IMR-90 (cell line): ENCODE measurements around the gene PXN. TPM values are rescaled to one million over a fixed set of nuclear protein-coding genes. Genes with fewer than 3 reads are reported as not detected.

ENCODE experiments used
- ATAC-seq: fragments of 200-7000 bp; cut with Tn5 transposase; 2 replicates; pipeline ENCODE4 v1.9.1; 2020; ENCODE audit warnings: low read depth, mild to moderate bottlenecking, moderate library complexity
- BruUV-seq: library from RNA; stranded (reverse); fragments of 400-500 nt; replicated peaks from 2 replicates; lab custom pipeline; 2021; lab: Mats Ljungman, UMichigan
- CTCF ChIA-PET: fragments of 300-600 bp; formaldehyde crosslinking; extraction: SDS; loops from one replicate; lab custom pipeline; 2021; ENCODE audit warnings: antibody characterized with exemption; lab: Yijun Ruan, JAX
- POLR2A ChIA-PET: fragments of 300-600 bp; sonication (Branson Sonifier 250); formaldehyde crosslinking; loops from one replicate; lab custom pipeline; 2022; ENCODE audit warnings: antibody characterized with exemption; ENCODE audit not compliant: unreplicated experiment; lab: Charles Lee
- DNase-seq: peaks from one replicate; pipeline ENCODE4 v3.0.0; 2013
- H2AFZ ChIP-seq: replicated peaks from 2 replicates; pipeline ENCODE3; 2013; ENCODE audit warnings: low read length, mild to moderate bottlenecking; ENCODE audit not compliant: poor library complexity
- H2AK5ac ChIP-seq: 2 replicates; pipeline ENCODE4 v1.6.1; 2013; ENCODE audit warnings: low read depth, low read length, inconsistent platforms
- H2AK9ac ChIP-seq: replicated peaks from 2 replicates; pipeline ENCODE3; 2013; ENCODE audit warnings: mild to moderate bottlenecking, low read depth, low read length, moderate library complexity; ENCODE audit not compliant: poor library complexity
- H2BK120ac ChIP-seq: 2 replicates; pipeline ENCODE4 v1.6.1; 2013; ENCODE audit warnings: low read depth, low read length, inconsistent platforms
- H2BK15ac ChIP-seq: 3 replicates; pipeline ENCODE4 v1.6.1; 2013; ENCODE audit warnings: low read depth, low read length, inconsistent platforms
- H2BK20ac ChIP-seq: 2 replicates; pipeline ENCODE4 v1.6.1; 2013; ENCODE audit warnings: low read depth, mild to moderate bottlenecking, inconsistent platforms, low read length, moderate library complexity
- H2BK5ac ChIP-seq: 2 replicates; pipeline ENCODE4 v1.6.1; 2013; ENCODE audit warnings: mild to moderate bottlenecking, low read depth, low read length, inconsistent platforms; ENCODE audit not compliant: poor library complexity, severe bottlenecking
- H3K14ac ChIP-seq: replicated peaks from 2 replicates; pipeline ENCODE4 v1.6.1; 2013; ENCODE audit warnings: low read depth, low read length, inconsistent platforms
- H3K18ac ChIP-seq: 2 replicates; pipeline ENCODE4 v1.6.1; 2013; ENCODE audit warnings: low read depth, low read length, control low read depth
- H3K23ac ChIP-seq: 2 replicates; pipeline ENCODE4 v1.6.1; 2013; ENCODE audit warnings: low read depth, low read length, inconsistent platforms
- H3K27ac ChIP-seq: 2 replicates; pipeline ENCODE4 v1.5.1; 2013; ENCODE audit warnings: mild to moderate bottlenecking, control low read depth, low read length; ENCODE audit not compliant: insufficient read depth
- H3K27me3 ChIP-seq: 2 replicates; pipeline ENCODE4 v1.6.1; 2013; ENCODE audit warnings: low read length; ENCODE audit not compliant: control insufficient read depth, insufficient read depth
- H3K36me3 ChIP-seq: 2 replicates; pipeline ENCODE4 v1.6.1; 2013; ENCODE audit warnings: low read length, mixed read lengths; ENCODE audit not compliant: control insufficient read depth, insufficient read depth
- H3K4ac ChIP-seq: 2 replicates; pipeline ENCODE4 v1.6.1; 2013; ENCODE audit warnings: low read depth, low read length, inconsistent platforms
- H3K4me1 ChIP-seq: 2 replicates; pipeline ENCODE4 v1.6.1; 2013; ENCODE audit warnings: low read length, mixed read lengths; ENCODE audit not compliant: control insufficient read depth, insufficient read depth
- H3K4me2 ChIP-seq: 2 replicates; pipeline ENCODE4 v1.6.1; 2013; ENCODE audit warnings: low read depth, mild to moderate bottlenecking, control low read depth, low read length, moderate library complexity
- H3K4me3 ChIP-seq: 2 replicates; pipeline ENCODE4 v1.5.1; 2013; ENCODE audit warnings: low read depth, mild to moderate bottlenecking, control low read depth, low read length, moderate library complexity; ENCODE audit not compliant: insufficient read depth
- H3K56ac ChIP-seq: 2 replicates; pipeline ENCODE4 v1.6.1; 2013; ENCODE audit warnings: low read length, inconsistent platforms; ENCODE audit not compliant: insufficient read depth; ENCODE audit errors: extremely low read depth
- H3K79me1 ChIP-seq, 2 experiments: 2 replicates each; pipeline ENCODE4 v1.6.1; 2013; ENCODE audit warnings: low read length in 2 of 2, inconsistent platforms in 1 of 2, low read depth in 1 of 2
- H3K9ac ChIP-seq: 2 replicates; pipeline ENCODE4 v1.6.1; 2013; ENCODE audit warnings: low read depth, low read length, control low read depth
- H3K9me1 ChIP-seq: 2 replicates; pipeline ENCODE4 v1.6.1; 2013; ENCODE audit warnings: low read length, inconsistent platforms; ENCODE audit not compliant: insufficient read depth
- H3K9me3 ChIP-seq: 2 replicates; pipeline ENCODE4 v1.6.1; 2013; ENCODE audit warnings: low read length; ENCODE audit not compliant: control insufficient read depth, insufficient read depth
- H4K20me1 ChIP-seq: 2 replicates; pipeline ENCODE4 v1.6.1; 2013; ENCODE audit warnings: low read length, inconsistent platforms; ENCODE audit not compliant: insufficient read depth
- H4K5ac ChIP-seq: 2 replicates; pipeline ENCODE4 v1.6.1; 2013; ENCODE audit warnings: mild to moderate bottlenecking, low read depth, low read length, control low read depth
- H4K8ac ChIP-seq, 2 experiments: 2 replicates each; pipeline ENCODE4 v1.6.1; 2013; ENCODE audit warnings: low read depth in 2 of 2, low read length in 2 of 2, control low read depth in 1 of 2, inconsistent platforms in 1 of 2
- H4K91ac ChIP-seq: 2 replicates; pipeline ENCODE4 v1.6.1; 2013; ENCODE audit warnings: low read depth, low read length, inconsistent platforms; ENCODE audit not compliant: insufficient read depth
- BHLHE40 ChIP-seq: fragments of 150-350 bp; IDR thresholded peaks from 2 replicates; pipeline ENCODE4 v1.6.1; 2016; ENCODE audit warnings: mild to moderate bottlenecking, low read depth, low read length
- CEBPB ChIP-seq: IDR thresholded peaks from 2 replicates; pipeline ENCODE4 v1.6.1; 2012; ENCODE audit warnings: low read depth, low read length, improper control_type of control experiment
- CHD1 ChIP-seq: IDR thresholded peaks from 2 replicates; pipeline ENCODE4 v1.6.1; 2012; ENCODE audit warnings: low read depth, low read length, improper control_type of control experiment
- FOS ChIP-seq: fragments of 150-350 bp; IDR thresholded peaks from 2 replicates; pipeline ENCODE4 v1.6.1; 2016; ENCODE audit warnings: low read depth, low read length
- MAFK ChIP-seq: IDR thresholded peaks from 2 replicates; pipeline ENCODE4 v1.6.1; 2012; ENCODE audit warnings: low read depth, low read length, improper control_type of control experiment
- MAZ ChIP-seq: IDR thresholded peaks from 2 replicates; pipeline ENCODE4 v1.6.1; 2012; ENCODE audit warnings: low read depth, mild to moderate bottlenecking, low read length, improper control_type of control experiment, moderate library complexity, borderline replicate concordance
- MXI1 ChIP-seq: IDR thresholded peaks from 2 replicates; pipeline ENCODE4 v1.6.1; 2012; ENCODE audit warnings: low read depth, mild to moderate bottlenecking, low read length, moderate library complexity, borderline replicate concordance
- NFE2L2 ChIP-seq: fragments of 150-350 bp; IDR thresholded peaks from 2 replicates; pipeline ENCODE4 v1.6.1; 2016; ENCODE audit warnings: low read depth, mild to moderate bottlenecking, low read length
- POLR2A ChIP-seq: IDR thresholded peaks from 2 replicates; pipeline ENCODE4 v1.6.1; 2012; ENCODE audit warnings: mild to moderate bottlenecking, low read depth, low read length
- RAD21 ChIP-seq: IDR thresholded peaks from 2 replicates; pipeline ENCODE4 v1.6.1; 2012; ENCODE audit warnings: low read length, improper control_type of control experiment
- RCOR1 ChIP-seq: IDR thresholded peaks from 2 replicates; pipeline ENCODE4 v1.6.1; 2012; ENCODE audit warnings: mild to moderate bottlenecking, low read length, improper control_type of control experiment; ENCODE audit not compliant: insufficient replicate concordance
- RFX5 ChIP-seq: IDR thresholded peaks from 2 replicates; pipeline ENCODE4 v1.8.0; 2012; ENCODE audit warnings: low read depth, mild to moderate bottlenecking, low read length, moderate library complexity
- SMC3 ChIP-seq: fragments of 150-350 bp; IDR thresholded peaks from 2 replicates; pipeline ENCODE4 v1.6.1; 2016; ENCODE audit warnings: low read depth, mild to moderate bottlenecking, antibody characterized with exemption, low read length, moderate library complexity
- WGBS, 2 experiments: methylation state at CpG; one replicate each; pipeline versions ENCODE4 v1.1.5 to v1.1.7; 2013; ENCODE audit warnings: missing lambda C conversion rate in 2 of 2; ENCODE audit not compliant: insufficient read length in 1 of 2; ENCODE audit errors: extremely low coverage in 2 of 2; 5-methylcytosine and 5-hydroxymethylcytosine counted together
- dilution Hi-C: fragments of 300-500 bp; cut with HindIII; formaldehyde crosslinking; loops from one replicate; pipeline ENCODE4 v1.14.3; 2018; ENCODE audit warnings: low sequenced_read_pairs; ENCODE audit not compliant: unreplicated experiment
- in situ Hi-C: fragments of 300-500 bp; cut with MboI; formaldehyde crosslinking; loops from 3 replicates; pipeline ENCODE4 v1.14.3; 2019; ENCODE audit warnings: low sequenced_read_pairs, inconsistent platforms, mixed read lengths
- intact Hi-C: fragments of 100-400 bp; cut with micrococcal nuclease; formaldehyde crosslinking; loops from 2 replicates; pipeline ENCODE4 v1.10.0; 2022
- polyA plus RNA-seq, 3 experiments: library from polyadenylated mRNA; depleted of rRNA; stranded (reverse); fragments of >200 nt; gene quantifications; 2 replicates each; pipeline ENCODE4 v1.2.3, GENCODE V29; 2012; ENCODE audit warnings: low replicate concordance in 1 of 3
- total RNA-seq: library from RNA; depleted of rRNA; stranded (reverse); fragments of >200 nt; gene quantifications from 2 replicates; pipeline ENCODE4 v1.2.3, GENCODE V29; 2012
- TF ChIP-seq, protein P1 (sequence below): fragments of 150-350 bp; IDR thresholded peaks from 2 replicates; pipeline ENCODE4 v1.6.1; 2017; ENCODE audit warnings: mild to moderate bottlenecking, antibody characterized with exemption, low read length, low read depth
- TF ChIP-seq, protein P2 (sequence below): conservative IDR thresholded peaks from 2 replicates; pipeline ENCODE4 v1.5.1; 2012; ENCODE audit warnings: mild to moderate bottlenecking, low read depth, low read length, improper control_type of control experiment
- TF ChIP-seq, protein P3 (sequence below): fragments of 150-350 bp; IDR thresholded peaks from 2 replicates; pipeline ENCODE4 v1.6.1; 2016; ENCODE audit warnings: low read depth, mild to moderate bottlenecking, low read length, moderate library complexity, borderline replicate concordance

PXN gene
- total and polyA plus RNA-seq, 2 of the 4 experiments (the other 2 are of a cell fraction) = 46.6 to 134 TPM

DNA sequence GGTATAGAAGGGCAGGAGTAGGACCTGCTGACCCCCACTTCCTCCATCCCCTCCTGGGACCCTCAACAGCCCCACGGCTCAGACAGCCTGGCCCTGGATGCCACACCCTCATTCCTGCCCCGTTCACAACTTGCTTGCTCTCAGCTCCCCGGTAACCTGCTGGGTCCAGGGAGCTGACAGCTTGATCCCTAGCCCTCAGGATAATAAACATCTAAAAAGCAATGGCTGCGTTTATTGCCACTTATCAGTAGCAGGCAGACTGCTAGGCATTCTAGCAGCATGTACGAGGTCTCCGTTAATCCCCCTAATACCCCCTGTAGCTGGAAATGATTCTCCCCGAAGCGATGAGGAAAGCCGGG, 40.4 kb downstream of the PXN start:
- no peak overlapping the region for H3K9ac ChIP-seq
- ATAC-seq = no peak

More for the DNA sequence above, 40.4 kb downstream of the PXN start:
- Histone ChIP-seq H2BK5ac (no peak overlapping the region), H3K79me1 (peaks cover 27 to 87% of the 10 kb centered on the region in 2 experiments), H3K9me1 (peaks cover 3% of the 10 kb centered on the region; the same call in 1 of the 2 replicates), H3K4me3 (no peak overlapping the region), H3K4ac (peak overlapping the region; percentile 53), H4K91ac (no peak overlapping the region), H3K27ac (0 out of 2 replicates have a peak overlapping the region, but pooled peaks have one; percentile 3), H2BK120ac (no peak overlapping the region), H3K4me1 (peaks cover 26% of the 10 kb centered on the region), H3K36me3 (peaks cover 41% of the 10 kb centered on the region), H3K14ac (no peak overlapping the region; the same call in 1 of the 2 replicates), H2AK5ac (peak overlapping the region; percentile 32; the same call in 1 of the 2 replicates), H4K20me1 (peaks cover 45% of the 10 kb centered on the region), H3K9me3 (no peaks in the 10 kb centered on the region), H2AK9ac (no peak overlapping the region), H3K23ac (peak overlapping the region; percentile 17; the same call in 1 of the 2 replicates), H4K5ac (no peak overlapping the region), H2BK20ac (no peak overlapping the region), H2BK15ac (no peak overlapping the region), H4K8ac (peak overlapping the region in 1 of 2 experiments; percentile 58; a peak in 1 of 4 replicates), H3K27me3 (no peaks in the 10 kb centered on the region), H3K18ac (no peak overlapping the region), H2AFZ (no peak overlapping the region), H3K56ac (no peak overlapping the region), H3K4me2 (no peak overlapping the region)
- ChIA-PET POLR2A (interaction anchor here (1.7 kb wide), 1 partner anchor 24 kb away, joined by 4 read pairs; the partner anchor contains the start of gene RPLP0), CTCF (interaction anchor here (0.7 to 7.8 kb wide), 2 partner anchors 32 to 40 kb away, joined by 4 to 116 read pairs; partner anchors contain the start of gene PXN)
- dilution Hi-C loops (no loop called here), intact Hi-C loops (no loop called here), in situ Hi-C loops (loop anchor here (5.0 kb wide), 1 partner anchor 37 kb away; no protein-coding TSS in a partner anchor)
- BruUV-seq = no TSS peak
- 14% methylated on average over 4 of the region's 9 CpGs; no CpG with 5 or more reads in 1 of the 2 experiments for WGBS, 2 experiments
- DNase-seq = no peak
- TF ChIP-seq MAFK (no peak), FOS (no peak), NFE2L2 (no peak), BHLHE40 (no peak), SMC3 (no peak), MAZ (no peak), RAD21 (no peak), RFX5 (no peak), CHD1 (no peak), RCOR1 (no peak), MXI1 (no peak), POLR2A (no peak), CEBPB (no peak)
- TF ChIP-seq, protein P1, sequence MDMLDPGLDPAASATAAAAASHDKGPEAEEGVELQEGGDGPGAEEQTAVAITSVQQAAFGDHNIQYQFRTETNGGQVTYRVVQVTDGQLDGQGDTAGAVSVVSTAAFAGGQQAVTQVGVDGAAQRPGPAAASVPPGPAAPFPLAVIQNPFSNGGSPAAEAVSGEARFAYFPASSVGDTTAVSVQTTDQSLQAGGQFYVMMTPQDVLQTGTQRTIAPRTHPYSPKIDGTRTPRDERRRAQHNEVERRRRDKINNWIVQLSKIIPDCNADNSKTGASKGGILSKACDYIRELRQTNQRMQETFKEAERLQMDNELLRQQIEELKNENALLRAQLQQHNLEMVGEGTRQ = no peak
- TF ChIP-seq, protein P2, sequence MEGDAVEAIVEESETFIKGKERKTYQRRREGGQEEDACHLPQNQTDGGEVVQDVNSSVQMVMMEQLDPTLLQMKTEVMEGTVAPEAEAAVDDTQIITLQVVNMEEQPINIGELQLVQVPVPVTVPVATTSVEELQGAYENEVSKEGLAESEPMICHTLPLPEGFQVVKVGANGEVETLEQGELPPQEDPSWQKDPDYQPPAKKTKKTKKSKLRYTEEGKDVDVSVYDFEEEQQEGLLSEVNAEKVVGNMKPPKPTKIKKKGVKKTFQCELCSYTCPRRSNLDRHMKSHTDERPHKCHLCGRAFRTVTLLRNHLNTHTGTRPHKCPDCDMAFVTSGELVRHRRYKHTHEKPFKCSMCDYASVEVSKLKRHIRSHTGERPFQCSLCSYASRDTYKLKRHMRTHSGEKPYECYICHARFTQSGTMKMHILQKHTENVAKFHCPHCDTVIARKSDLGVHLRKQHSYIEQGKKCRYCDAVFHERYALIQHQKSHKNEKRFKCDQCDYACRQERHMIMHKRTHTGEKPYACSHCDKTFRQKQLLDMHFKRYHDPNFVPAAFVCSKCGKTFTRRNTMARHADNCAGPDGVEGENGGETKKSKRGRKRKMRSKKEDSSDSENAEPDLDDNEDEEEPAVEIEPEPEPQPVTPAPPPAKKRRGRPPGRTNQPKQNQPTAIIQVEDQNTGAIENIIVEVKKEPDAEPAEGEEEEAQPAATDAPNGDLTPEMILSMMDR = no peak
- TF ChIP-seq, protein P3, sequence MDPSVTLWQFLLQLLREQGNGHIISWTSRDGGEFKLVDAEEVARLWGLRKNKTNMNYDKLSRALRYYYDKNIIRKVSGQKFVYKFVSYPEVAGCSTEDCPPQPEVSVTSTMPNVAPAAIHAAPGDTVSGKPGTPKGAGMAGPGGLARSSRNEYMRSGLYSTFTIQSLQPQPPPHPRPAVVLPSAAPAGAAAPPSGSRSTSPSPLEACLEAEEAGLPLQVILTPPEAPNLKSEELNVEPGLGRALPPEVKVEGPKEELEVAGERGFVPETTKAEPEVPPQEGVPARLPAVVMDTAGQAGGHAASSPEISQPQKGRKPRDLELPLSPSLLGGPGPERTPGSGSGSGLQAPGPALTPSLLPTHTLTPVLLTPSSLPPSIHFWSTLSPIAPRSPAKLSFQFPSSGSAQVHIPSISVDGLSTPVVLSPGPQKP = no peak
